Uterus (tissue), 2 donors: ENCODE results near the gene OCA2.

Experiments used
- POLR2A ChIP-seq, 2 donors: fragments of 450-650 bp; IDR thresholded peaks; one replicate each; pipeline ENCODE4 v1.6.1; 2016; ENCODE audit warnings: antibody characterized with exemption in 2 of 2, mild to moderate bottlenecking in 1 of 2, moderate library complexity in 1 of 2
- TF ChIP-seq, protein P1 (sequence below), 4 experiments: fragments of 200-600 bp in 2 of 4; fragments of 450-650 bp in 2 of 4; sonication (generic) in 2 of 4; IDR thresholded peaks; one replicate each; pipeline ENCODE4 v1.5.1; 2016 to 2019; ENCODE audit warnings: antibody characterized with exemption in 4 of 4, mild to moderate bottlenecking in 2 of 4, moderate library complexity in 1 of 4

DNA sequence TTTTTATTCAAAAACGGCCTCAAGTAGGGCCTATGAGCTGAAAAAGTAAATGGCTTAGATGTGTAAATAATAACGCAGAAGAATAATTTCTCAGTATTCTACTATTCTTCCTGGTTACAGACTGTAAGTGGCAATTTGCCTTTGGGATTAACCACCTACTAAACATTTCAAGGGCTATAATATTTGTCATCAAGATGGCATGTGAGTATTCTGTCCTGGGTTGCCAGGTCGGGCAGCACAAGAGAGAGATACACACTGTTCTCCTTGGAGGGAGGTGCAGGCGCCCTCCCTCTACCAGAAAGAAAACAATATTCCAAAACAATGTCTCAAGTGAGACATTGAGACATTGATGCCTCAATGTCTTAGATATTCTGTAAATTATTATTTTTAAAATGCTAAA, 278.4 kb downstream of the OCA2 start:
- no peak for TF ChIP-seq POLR2A (IDR thresholded peaks at IDR 0.05)
- TF ChIP-seq, protein P1, sequence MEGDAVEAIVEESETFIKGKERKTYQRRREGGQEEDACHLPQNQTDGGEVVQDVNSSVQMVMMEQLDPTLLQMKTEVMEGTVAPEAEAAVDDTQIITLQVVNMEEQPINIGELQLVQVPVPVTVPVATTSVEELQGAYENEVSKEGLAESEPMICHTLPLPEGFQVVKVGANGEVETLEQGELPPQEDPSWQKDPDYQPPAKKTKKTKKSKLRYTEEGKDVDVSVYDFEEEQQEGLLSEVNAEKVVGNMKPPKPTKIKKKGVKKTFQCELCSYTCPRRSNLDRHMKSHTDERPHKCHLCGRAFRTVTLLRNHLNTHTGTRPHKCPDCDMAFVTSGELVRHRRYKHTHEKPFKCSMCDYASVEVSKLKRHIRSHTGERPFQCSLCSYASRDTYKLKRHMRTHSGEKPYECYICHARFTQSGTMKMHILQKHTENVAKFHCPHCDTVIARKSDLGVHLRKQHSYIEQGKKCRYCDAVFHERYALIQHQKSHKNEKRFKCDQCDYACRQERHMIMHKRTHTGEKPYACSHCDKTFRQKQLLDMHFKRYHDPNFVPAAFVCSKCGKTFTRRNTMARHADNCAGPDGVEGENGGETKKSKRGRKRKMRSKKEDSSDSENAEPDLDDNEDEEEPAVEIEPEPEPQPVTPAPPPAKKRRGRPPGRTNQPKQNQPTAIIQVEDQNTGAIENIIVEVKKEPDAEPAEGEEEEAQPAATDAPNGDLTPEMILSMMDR (IDR thresholded peaks at IDR 0.05) = no peak
